SU-DHL-6 (cell line): ENCODE measurements around the gene DEFB113.

Source experiments
- H2AFZ ChIP-seq: fragments of 200-600 bp; sonication (generic); 2 replicates; pipeline ENCODE4 v1.6.1; 2014; ENCODE audit warnings: low read depth, mild to moderate bottlenecking, moderate library complexity, mixed read lengths, antibody characterized with exemption, low read length; ENCODE audit not compliant: severe bottlenecking
- H3F3A ChIP-seq: fragments of 200-600 bp; shearing (Covaris generic); 2 replicates; pipeline ENCODE4 v1.6.0; 2016; ENCODE audit warnings: antibody characterized with exemption, mild to moderate bottlenecking; ENCODE audit not compliant: insufficient read depth
- H3K27ac ChIP-seq: fragments of 200-600 bp; sonication (generic); 2 replicates; pipeline ENCODE4 v1.5.1; 2016; ENCODE audit warnings: low read depth, mild to moderate bottlenecking, low read length, moderate library complexity, mixed read lengths
- H3K27me3 ChIP-seq: fragments of 200-600 bp; sonication (generic), shearing (Covaris generic); 2 replicates; pipeline ENCODE4 v1.6.0; 2014; ENCODE audit warnings: mild to moderate bottlenecking, low read length
- H3K36me3 ChIP-seq: fragments of 200-600 bp; sonication (generic); 2 replicates; pipeline ENCODE4 v1.6.1; 2014; ENCODE audit warnings: mild to moderate bottlenecking, low read length, mixed read lengths
- H3K4me2 ChIP-seq: fragments of 300-600, 200-600 bp; shearing (Covaris generic), sonication (generic); 2 replicates; pipeline ENCODE4 v1.6.0; 2014; ENCODE audit warnings: low read length, low read depth, mild to moderate bottlenecking; ENCODE audit not compliant: poor library complexity, severe bottlenecking
- H3K4me3 ChIP-seq: fragments of 200-600 bp; sonication (generic); 2 replicates; pipeline ENCODE4 v1.5.1; 2014; ENCODE audit warnings: antibody characterized with exemption, low read length, mild to moderate bottlenecking, mixed read lengths; ENCODE audit not compliant: insufficient read depth, poor library complexity, severe bottlenecking
- H3K79me2 ChIP-seq: fragments of 200-600 bp; sonication (generic); 2 replicates; pipeline ENCODE4 v1.6.1; 2014; ENCODE audit warnings: mild to moderate bottlenecking, low read length, moderate library complexity; ENCODE audit not compliant: insufficient read depth
- H3K9ac ChIP-seq: fragments of 200-600 bp; sonication (generic); 2 replicates; pipeline ENCODE4 v1.7.0; 2014; ENCODE audit warnings: mild to moderate bottlenecking, low read length
- H3K9me2 ChIP-seq: fragments of 200-600 bp; sonication (generic); replicated peaks from 2 replicates; pipeline ENCODE4 v1.6.1; 2014; ENCODE audit warnings: low read length; ENCODE audit not compliant: insufficient read depth
- H3K9me3 ChIP-seq: fragments of 200-600 bp; sonication (generic); 2 replicates; pipeline ENCODE4 v1.6.1; 2014; ENCODE audit warnings: low read length, mixed read lengths; ENCODE audit not compliant: insufficient read depth
- H4K20me1 ChIP-seq: fragments of 200-600 bp; sonication (generic); 2 replicates; pipeline ENCODE4 v1.6.1; 2014; ENCODE audit warnings: low read depth, mild to moderate bottlenecking, antibody characterized with exemption, low read length, moderate library complexity, mixed read lengths
- CTCF ChIP-seq: fragments of 200-600 bp; sonication (generic); IDR thresholded peaks from one replicate; pipeline ENCODE4 v1.5.1; 2017; ENCODE audit warnings: antibody characterized with exemption, mild to moderate bottlenecking, low read length, moderate library complexity; ENCODE audit not compliant: insufficient read depth, poor library complexity, severe bottlenecking
- EZH2phosphoT487 ChIP-seq: fragments of 200-600 bp; sonication (generic), shearing (Covaris generic); conservative IDR thresholded peaks from 2 replicates; pipeline ENCODE4 v1.6.1; 2018; ENCODE audit warnings: mild to moderate bottlenecking, antibody characterized with exemption, low read length, moderate library complexity, mixed read lengths

Gene DEFB113, protein sequence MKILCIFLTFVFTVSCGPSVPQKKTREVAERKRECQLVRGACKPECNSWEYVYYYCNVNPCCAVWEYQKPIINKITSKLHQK

GRCh38 chr6:49969605-49970004, at the start of gene DEFB113:
TSS of gene DEFB113 (minus strand) at chr6:49969625. CDS start at chr6:49969625, 0 bp downstream.
- TF ChIP-seq EZH2phosphoT487 (no peak), CTCF (no peak)
- Histone ChIP-seq H3K36me3 (no peaks in the 10 kb centered on the region), H3K79me2 (no peaks in the 10 kb centered on the region), H4K20me1 (peaks cover 2% of the 10 kb centered on the region; the same call in 1 of the 2 replicates), H3K27me3 (no peaks in the 10 kb centered on the region), H3K4me2 (no peak within 1 kb of the TSS), H3F3A (no peaks in the 10 kb centered on the region), H3K9ac (no peak within 1 kb of the TSS), H3K9me3 (no peaks in the 10 kb centered on the region), H3K27ac (no peak within 1 kb of the TSS), H2AFZ (no peak within 1 kb of the TSS), H3K9me2 (no peaks in the 10 kb centered on the region), H3K4me3 (no peak within 1 kb of the TSS)

DNA sequence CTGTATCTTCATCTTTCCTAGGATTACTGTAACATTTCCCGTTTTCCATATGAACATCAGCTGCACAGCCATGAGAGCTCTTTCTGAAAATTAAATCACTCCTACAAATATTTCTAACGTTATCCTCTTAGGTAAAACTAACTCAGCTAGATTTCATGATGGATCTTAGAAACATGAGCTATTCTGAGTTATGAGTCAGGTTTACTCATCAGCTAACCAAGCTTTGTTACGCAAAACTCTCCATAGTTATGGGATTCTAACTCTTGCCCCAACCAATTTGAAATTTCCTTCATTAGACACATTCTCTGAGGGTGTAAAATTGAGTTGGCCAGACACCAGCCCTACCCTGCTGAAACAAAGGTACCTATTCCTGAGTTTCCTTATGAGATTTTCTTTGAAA, 38.4 kb upstream of the DEFB113 start:
- no peak overlapping the region for H2AFZ ChIP-seq
- no peaks in the 10 kb centered on the region for H3K9me2 ChIP-seq
- no peaks in the 10 kb centered on the region for H3K9me3 ChIP-seq
- H3K27me3 ChIP-seq = no peaks in the 10 kb centered on the region
- no peak overlapping the region for H3K27ac ChIP-seq
- no peak overlapping the region for H3K4me3 ChIP-seq
- no peaks in the 10 kb centered on the region for H3F3A ChIP-seq
- TF ChIP-seq CTCF (no peak), EZH2phosphoT487 (no peak)
- H4K20me1 ChIP-seq = no peaks in the 10 kb centered on the region
- H3K36me3 ChIP-seq = no peaks in the 10 kb centered on the region
- H3K4me2 ChIP-seq = no peak overlapping the region
- H3K79me2 ChIP-seq = no peaks in the 10 kb centered on the region
- no peak overlapping the region for H3K9ac ChIP-seq

GRCh38 chr6:50003139-50003538, 33.7 kb upstream of the DEFB113 start:
- no peaks in the 10 kb centered on the region for H3K36me3 ChIP-seq
- H3K4me3 ChIP-seq = no peak overlapping the region

More at GRCh38 chr6:50003139-50003538, 33.7 kb upstream of the DEFB113 start:
- Histone ChIP-seq H3K4me2 (no peak overlapping the region), H3K9ac (no peak overlapping the region), H3K27ac (no peak overlapping the region), H4K20me1 (peaks cover under 1% of the 10 kb centered on the region; the same call in 1 of the 2 replicates), H3K27me3 (no peaks in the 10 kb centered on the region), H3F3A (no peaks in the 10 kb centered on the region), H3K9me3 (no peaks in the 10 kb centered on the region), H3K9me2 (no peaks in the 10 kb centered on the region), H3K79me2 (no peaks in the 10 kb centered on the region), H2AFZ (no peak overlapping the region)
- TF ChIP-seq CTCF (no peak), EZH2phosphoT487 (no peak)
